Measurements from ENCODE around the gene RASL10B. TPM values are rescaled to one million over a fixed set of nuclear protein-coding genes. Genes with fewer than 3 reads are reported as not detected.

RASL10B gene
- polyA plus RNA-seq, 1 donor (not counting 4 experiments of a cell fraction or from before 2014, with no cell fraction given): 0.07 TPM

- H3K27ac ChIP-seq (ENCODE audit: control insufficient read depth, insufficient read depth, low read length): no peak overlapping the region
- no peaks in the 10 kb centered on the region for H3K36me3 ChIP-seq (ENCODE audit: control insufficient read depth in 2 of 2, extremely low read depth in 1 of 2, insufficient read depth in 2 of 2, low read length in 2 of 2)
- no peak overlapping the region for H2AFZ ChIP-seq (ENCODE audit: control insufficient read depth, low read length)
- TF ChIP-seq EZH2 (IDR thresholded peaks at IDR 0.05; ENCODE audit: low read length): no peak
- no peak for TF ChIP-seq CTCF (optimal IDR thresholded peaks at IDR 0.05 in 1 of 3, IDR thresholded peaks at IDR 0.05 in 1 of 3, conservative IDR thresholded peaks at IDR 0.05 in 1 of 3; ENCODE audit: extremely low read depth in 1 of 3, insufficient read depth in 2 of 3, low read length in 3 of 3)
- no peaks in the 10 kb centered on the region for H3K27me3 ChIP-seq (ENCODE audit: control insufficient read depth, extremely low read depth, insufficient read depth, low read length)
- H3K9me3 ChIP-seq (ENCODE audit: control insufficient read depth, low read depth, low read length): no peaks in the 10 kb centered on the region
- no peaks in the 10 kb centered on the region for H3K79me2 ChIP-seq (ENCODE audit: control insufficient read depth, insufficient read depth, low read length)
- dilution Hi-C loops (cut with MboI; ENCODE audit: extremely low pct_ligation_motif_present, low sequenced_read_pairs): no loop called here
- H3K9me1 ChIP-seq (ENCODE audit: control insufficient read depth, extremely low read depth, insufficient read depth, low read length): peaks cover 3% of the 10 kb centered on the region
- H3K9ac ChIP-seq (ENCODE audit: control insufficient read depth, extremely low read depth, insufficient read depth, low read length): no peak overlapping the region
- no peak overlapping the region for H3K4me2 ChIP-seq (ENCODE audit: control insufficient read depth, extremely low read depth, insufficient read depth, low read depth, low read length)
- DNase-seq (ENCODE audit: low read depth, low spot score): no peak
- peaks cover 28% of the 10 kb centered on the region for H3K4me1 ChIP-seq (ENCODE audit: control insufficient read depth, extremely low read depth, insufficient read depth, low read length)
- H3K4me3 ChIP-seq (ENCODE audit: control insufficient read depth in 2 of 3, extremely low read depth in 1 of 3, insufficient read depth in 2 of 3, low read depth in 1 of 3, low read length in 3 of 3): no peak overlapping the region
- FAIRE-seq: no peak
- H4K20me1 ChIP-seq (ENCODE audit: control insufficient read depth, extremely low read depth, insufficient read depth, low read length): no peaks in the 10 kb centered on the region
Measured at GRCh38 chr17:35752471-35752870, 21.0 kb downstream of the RASL10B start.

GRCh38 chr17:35752945-35753764, 21.7 kb downstream of the RASL10B start, which contains the start of gene GAS2L2:
Gene GAS2L2 (minus strand): TSS chr17:35753239. CDS start chr17:35752850, 389 bp downstream.
- Histone ChIP-seq H2AFZ (ENCODE audit: control insufficient read depth, low read length) (no peak within 1 kb of the TSS), H3K4me3 (ENCODE audit: control insufficient read depth in 2 of 3, extremely low read depth in 1 of 3, insufficient read depth in 2 of 3, low read depth in 1 of 3, low read length in 3 of 3) (no peak within 1 kb of the TSS), H3K36me3 (ENCODE audit: control insufficient read depth in 2 of 2, extremely low read depth in 1 of 2, insufficient read depth in 2 of 2, low read length in 2 of 2) (no peaks in the 10 kb centered on the region), H3K4me1 (ENCODE audit: control insufficient read depth, extremely low read depth, insufficient read depth, low read length) (peaks cover 22% of the 10 kb centered on the region), H3K27me3 (ENCODE audit: control insufficient read depth, extremely low read depth, insufficient read depth, low read length) (no peaks in the 10 kb centered on the region), H4K20me1 (ENCODE audit: control insufficient read depth, extremely low read depth, insufficient read depth, low read length) (no peaks in the 10 kb centered on the region), H3K4me2 (ENCODE audit: control insufficient read depth, extremely low read depth, insufficient read depth, low read depth, low read length) (no peak within 1 kb of the TSS), H3K9ac (ENCODE audit: control insufficient read depth, extremely low read depth, insufficient read depth, low read length) (no peak within 1 kb of the TSS), H3K79me2 (ENCODE audit: control insufficient read depth, insufficient read depth, low read length) (no peaks in the 10 kb centered on the region), H3K9me1 (ENCODE audit: control insufficient read depth, extremely low read depth, insufficient read depth, low read length) (peaks cover 3% of the 10 kb centered on the region), H3K9me3 (ENCODE audit: control insufficient read depth, low read depth, low read length) (no peaks in the 10 kb centered on the region), H3K27ac (ENCODE audit: control insufficient read depth, insufficient read depth, low read length) (no peak within 1 kb of the TSS)
- dilution Hi-C loops (cut with MboI; ENCODE audit: extremely low pct_ligation_motif_present, low sequenced_read_pairs): no loop called here
- FAIRE-seq: no peak
- no peak for DNase-seq (ENCODE audit: low read depth, low spot score)
- no peak for TF ChIP-seq CTCF (optimal IDR thresholded peaks at IDR 0.05 in 1 of 3, IDR thresholded peaks at IDR 0.05 in 1 of 3, conservative IDR thresholded peaks at IDR 0.05 in 1 of 3; ENCODE audit: extremely low read depth in 1 of 3, insufficient read depth in 2 of 3, low read length in 3 of 3)

Data from keratinocyte (primary cell).